Left ventricle myocardium inferior (tissue), 1 donor: Measurements from ENCODE around the gene DEFB132. TPM values are rescaled to one million over a fixed set of nuclear protein-coding genes. Genes with fewer than 3 reads are reported as not detected.

ENCODE experiments used
- DNase-seq: peaks from one replicate; pipeline ENCODE4 v3.0.0-alpha.2; 2020
- H3K27ac ChIP-seq: fragments of 200-600 bp; replicated peaks from 2 replicates; pipeline ENCODE4 v1.8.0; 2021
- H3K27me3 ChIP-seq: fragments of 200-600 bp; 2 replicates; pipeline ENCODE4 v1.8.0; 2021; ENCODE audit warnings: low read depth
- H3K36me3 ChIP-seq: fragments of 200-600 bp; 2 replicates; pipeline ENCODE4 v1.8.0; 2021
- H3K4me1 ChIP-seq: fragments of 200-600 bp; 2 replicates; pipeline ENCODE4 v1.8.0; 2021
- H3K4me3 ChIP-seq: fragments of 200-600 bp; 2 replicates; pipeline ENCODE4 v1.8.0; 2021; ENCODE audit warnings: mild to moderate bottlenecking, moderate library complexity
- H3K9me3 ChIP-seq: fragments of 200-600 bp; replicated peaks from 2 replicates; pipeline ENCODE4 v1.8.0; 2021
- CTCF ChIP-seq: fragments of 200-600 bp; IDR thresholded peaks from 2 replicates; pipeline ENCODE4 v1.8.0; 2021; ENCODE audit warnings: antibody characterized with exemption, mild to moderate bottlenecking, borderline replicate concordance
- intact Hi-C: fragments of 100-400 bp; cut with micrococcal nuclease; formaldehyde crosslinking; loops from one replicate; pipeline ENCODE4 v1.11.0; 2022
- total RNA-seq: library from RNA; stranded (reverse); fragmentation: NEBNext Ultra II Directional; extraction: Animal tissue kit (Norgen Biotek cat#: 25700); gene quantifications from one replicate; pipeline ENCODE4 v1.2.1, GENCODE V29; 2021
- donor health status: DM: no; HTN: yes; CAD: no; lungs with severe emphysema.

DEFB132 gene
- total RNA-seq, 1 donor from 2014 or later = not detected

GRCh38 chr20:297925-298775 lies 40.6 kb downstream of the DEFB132 start:
- Histone ChIP-seq H3K27ac (peak overlapping the region; percentile 99), H3K9me3 (no peaks in the 10 kb centered on the region), H3K4me3 (peak overlapping the region; percentile 97), H3K27me3 (no peaks in the 10 kb centered on the region), H3K36me3 (peaks cover 4% of the 10 kb centered on the region), H3K4me1 (peaks cover 66% of the 10 kb centered on the region)
- peak; percentile 68 for DNase-seq
- TF ChIP-seq CTCF = no peak
- intact Hi-C loops = no loop called here

- no peak for DNase-seq
- peaks cover 66% of the 10 kb centered on the region for H3K4me1 ChIP-seq
- H3K27ac ChIP-seq = peak overlapping the region; percentile 99
- H3K36me3 ChIP-seq = peaks cover 4% of the 10 kb centered on the region
- no peak for TF ChIP-seq CTCF
- H3K27me3 ChIP-seq = no peaks in the 10 kb centered on the region
- intact Hi-C loops = no loop called here
- H3K4me3 ChIP-seq = peak overlapping the region; percentile 97
- H3K9me3 ChIP-seq = no peaks in the 10 kb centered on the region
Observed at GRCh38 chr20:298776-299391, 41.4 kb downstream of the DEFB132 start.

GRCh38 chr20:300345-300990 lies 42.9 kb downstream of the DEFB132 start:
- peaks cover 4% of the 10 kb centered on the region for H3K36me3 ChIP-seq
- no peaks in the 10 kb centered on the region for H3K27me3 ChIP-seq
- H3K9me3 ChIP-seq = no peaks in the 10 kb centered on the region
- no peak for DNase-seq
- peak overlapping the region; percentile 57 for H3K27ac ChIP-seq
- H3K4me3 ChIP-seq = peak overlapping the region; percentile 97
- intact Hi-C loops = no loop called here
- no peak for TF ChIP-seq CTCF
- peaks cover 66% of the 10 kb centered on the region for H3K4me1 ChIP-seq

GRCh38 chr20:301886-302848 lies 44.6 kb downstream of the DEFB132 start:
- no peak for TF ChIP-seq CTCF
- H3K9me3 ChIP-seq = no peaks in the 10 kb centered on the region
- no peaks in the 10 kb centered on the region for H3K27me3 ChIP-seq
- H3K27ac ChIP-seq = peak overlapping the region; percentile 57
- intact Hi-C loops = no loop called here
- peaks cover 4% of the 10 kb centered on the region for H3K36me3 ChIP-seq
- peaks cover 57% of the 10 kb centered on the region for H3K4me1 ChIP-seq
- no peak for DNase-seq
- H3K4me3 ChIP-seq = no peak overlapping the region

GRCh38 chr20:305745-306144 lies 48.2 kb downstream of the DEFB132 start:
- Histone ChIP-seq H3K4me1 (peaks cover 39% of the 10 kb centered on the region), H3K4me3 (no peak overlapping the region), H3K27ac (no peak overlapping the region), H3K9me3 (no peaks in the 10 kb centered on the region), H3K27me3 (no peaks in the 10 kb centered on the region), H3K36me3 (no peaks in the 10 kb centered on the region)
- no peak for DNase-seq
- TF ChIP-seq CTCF = no peak
- intact Hi-C loops = no loop called here
